Putamen (tissue), 1 donor: ENCODE results near the gene PRSS53.
A peak's percentile ranks its signal among the peaks of the same experiment; 100 is the strongest.
"Not testable (repeated sequence)": the region's sequence is repeated elsewhere in the genome, so short reads cannot be mapped to it uniquely, and the experiment has no call there.

Source experiments
- DNase-seq: peaks from one replicate; pipeline ENCODE4 v3.0.0-alpha.2; 2016; ENCODE audit warnings: low spot score

The PRSS53 gene

GRCh38 chr16:31118223-31119155 lies 29.7 kb upstream of the PRSS53 start:
- DNase-seq: no peak

GRCh38 chr16:31117384-31118222 lies 28.9 kb upstream of the PRSS53 start, which contains the start of gene KAT8:
TSS of gene KAT8 (plus strand) at chr16:31117664. CDS start at chr16:31117682, 18 bp downstream.
- peak; percentile 98 for DNase-seq

GRCh38 chr16:31114468-31114867 lies 25.7 kb upstream of the PRSS53 start:
- no peak for DNase-seq

- DNase-seq: no peak
Observed at GRCh38 chr16:31113121-31114120, 24.7 kb upstream of the PRSS53 start.

- DNase-seq: no peak
Observed at GRCh38 chr16:31112711-31113110, 24.0 kb upstream of the PRSS53 start.

- DNase-seq: no peak
Observed at GRCh38 chr16:31111881-31112466, 23.2 kb upstream of the PRSS53 start.

- no peak for DNase-seq
Observed at GRCh38 chr16:31110106-31111034, 21.6 kb upstream of the PRSS53 start.

- DNase-seq: no peak
Observed at GRCh38 chr16:31109622-31110021, 20.9 kb upstream of the PRSS53 start.

GRCh38 chr16:31108794-31109558 lies 20.2 kb upstream of the PRSS53 start:
- no peak for DNase-seq

- peak; percentile 79 for DNase-seq
Observed at GRCh38 chr16:31108035-31108793, 19.5 kb upstream of the PRSS53 start, which contains the start of gene BCKDK. TSS of gene BCKDK (plus strand) at chr16:31108386. CDS start at chr16:31109224, 838 bp downstream.

- DNase-seq: no peak
Observed at GRCh38 chr16:31107465-31107867, 18.7 kb upstream of the PRSS53 start.

GRCh38 chr16:31106509-31107464 lies 18.0 kb upstream of the PRSS53 start:
- DNase-seq: no peak

- peak; percentile 69 for DNase-seq
Observed at GRCh38 chr16:31105677-31106213, 17.0 kb upstream of the PRSS53 start.

- DNase-seq: not testable (repeated sequence)
Observed at GRCh38 chr16:31100876-31101641, 12.3 kb upstream of the PRSS53 start.

- no peak for DNase-seq
Observed at GRCh38 chr16:31099860-31100638, 11.3 kb upstream of the PRSS53 start.
